CD14-positive monocyte (primary cell): Measurements from ENCODE around the gene GATA3. TPM values are rescaled to one million over a fixed set of nuclear protein-coding genes. Genes with fewer than 3 reads are reported as not detected.

Source experiments
- DNase-seq, 3 donors: peaks; one replicate each; pipeline ENCODE4 v3.0.0-alpha.2; 2011 to 2022
- H2AFZ ChIP-seq: 2 replicates; pipeline ENCODE4 v1.6.0; 2012; ENCODE audit warnings: mild to moderate bottlenecking, low read depth, low read length, inconsistent platforms; ENCODE audit not compliant: insufficient read depth, poor library complexity, severe bottlenecking
- H3K27ac ChIP-seq, 2 donors: 1 replicate in 1 of 2; 2 replicates in 1 of 2; pipeline ENCODE4 v1.5.1; 2012 to 2013; ENCODE audit warnings: low read length in 2 of 2, control low read depth in 1 of 2, inconsistent platforms in 1 of 2, low read depth in 1 of 2, mild to moderate bottlenecking in 1 of 2
- H3K27me3 ChIP-seq, 2 donors: one replicate each; pipeline versions ENCODE4 v1.6.0 to v1.6.1; 2011 to 2013; ENCODE audit warnings: low read length in 2 of 2; ENCODE audit not compliant: control insufficient read depth in 2 of 2, insufficient read depth in 2 of 2
- H3K36me3 ChIP-seq, 2 donors: replicated peaks in 1 of 2; 1 replicate in 1 of 2; 2 replicates in 1 of 2; pipeline versions ENCODE4 v1.5.1 to v1.6.1; 2012 to 2013; ENCODE audit warnings: low read length in 2 of 2, control low read depth in 1 of 2, inconsistent platforms in 1 of 2, mild to moderate bottlenecking in 1 of 2; ENCODE audit not compliant: insufficient read depth in 2 of 2, control insufficient read depth in 1 of 2
- H3K4me1 ChIP-seq, 2 donors: 1 replicate in 1 of 2; 2 replicates in 1 of 2; pipeline versions ENCODE4 v1.5.1 to v1.6.1; 2012 to 2013; ENCODE audit warnings: low read length in 2 of 2, control low read depth in 1 of 2, inconsistent platforms in 1 of 2, mild to moderate bottlenecking in 1 of 2, moderate library complexity in 1 of 2; ENCODE audit not compliant: insufficient read depth in 2 of 2, control insufficient read depth in 1 of 2
- H3K4me2 ChIP-seq: replicated peaks from 2 replicates; pipeline ENCODE3; 2012; ENCODE audit warnings: low read length, moderate library complexity, mild to moderate bottlenecking; ENCODE audit not compliant: poor library complexity, severe bottlenecking; ENCODE audit errors: extremely low read depth
- H3K4me3 ChIP-seq, 3 experiments: fragments of 200-600 bp in 1 of 3; sonication (generic) in 1 of 3; replicated peaks in 1 of 3; 1 replicate in 2 of 3; 2 replicates in 1 of 3; pipeline ENCODE4 v1.5.1; 2011 to 2013; ENCODE audit warnings: low read length in 3 of 3, mild to moderate bottlenecking in 3 of 3, control low read depth in 2 of 3, low read depth in 2 of 3, inconsistent platforms in 1 of 3, moderate library complexity in 1 of 3
- H3K79me2 ChIP-seq: 2 replicates; pipeline ENCODE4 v1.6.0; 2012; ENCODE audit warnings: mild to moderate bottlenecking, control low read depth, inconsistent platforms, low read length, moderate library complexity; ENCODE audit not compliant: insufficient read depth
- H3K9ac ChIP-seq: 2 replicates; pipeline ENCODE4 v1.6.0; 2017; ENCODE audit warnings: low read length, mild to moderate bottlenecking; ENCODE audit not compliant: insufficient read depth, poor library complexity, severe bottlenecking
- H3K9me3 ChIP-seq, 2 donors: replicated peaks in 1 of 2; 1 replicate in 1 of 2; 2 replicates in 1 of 2; pipeline versions ENCODE4 v1.5.1 to v1.6.1; 2012 to 2013; ENCODE audit warnings: low read length in 2 of 2, control low read depth in 1 of 2; ENCODE audit not compliant: control insufficient read depth in 1 of 2, insufficient read depth in 1 of 2
- H4K20me1 ChIP-seq: 2 replicates; pipeline ENCODE4 v1.6.0; 2012; ENCODE audit warnings: mild to moderate bottlenecking, low read length, control low read depth, moderate library complexity; ENCODE audit not compliant: insufficient read depth
- H3K27ac Mint-ChIP-seq, 7 donors: one replicate each; pipeline ENCODE4 v1.8.0; 2020; ENCODE audit warnings: mild to moderate bottlenecking in 7 of 7, mixed read lengths in 7 of 7, moderate library complexity in 6 of 7, inconsistent platforms in 2 of 7
- H3K27me3 Mint-ChIP-seq, 3 donors: one replicate each; pipeline ENCODE4 v1.8.0; 2021 to 2022; ENCODE audit warnings: low read depth in 3 of 3, mild to moderate bottlenecking in 3 of 3, mixed read lengths in 3 of 3, moderate library complexity in 3 of 3, inconsistent platforms in 1 of 3
- H3K36me3 Mint-ChIP-seq, 2 donors: one replicate each; pipeline ENCODE4 v1.8.0; 2020; ENCODE audit warnings: mixed read lengths in 2 of 2, inconsistent platforms in 1 of 2, mild to moderate bottlenecking in 1 of 2
- H3K4me1 Mint-ChIP-seq: one replicate; pipeline ENCODE4 v1.8.0; 2020; ENCODE audit warnings: mild to moderate bottlenecking, mixed read lengths
- H3K4me3 Mint-ChIP-seq, 2 donors: one replicate each; pipeline ENCODE4 v1.8.0; 2020; ENCODE audit warnings: mild to moderate bottlenecking in 2 of 2, mixed read lengths in 2 of 2, moderate library complexity in 1 of 2
- H3K9me3 Mint-ChIP-seq, 7 donors: one replicate each; pipeline ENCODE4 v1.8.0; 2020 to 2022; ENCODE audit warnings: mixed read lengths in 7 of 7, mild to moderate bottlenecking in 6 of 7, moderate library complexity in 6 of 7, inconsistent platforms in 2 of 7
- WGBS: methylation state at CpG from one replicate; pipeline ENCODE4 v1.1.5; 2013; ENCODE audit warnings: missing lambda C conversion rate; ENCODE audit not compliant: insufficient coverage; 5-methylcytosine and 5-hydroxymethylcytosine counted together
- intact Hi-C, 2 donors: fragments of 100-400 bp; cut with micrococcal nuclease; formaldehyde crosslinking; loops; one replicate each; pipeline versions ENCODE4 v1.15.0 to v1.15.1; 2023
- polyA plus RNA-seq, 3 donors: library from polyadenylated mRNA; depleted of rRNA in 1 of 3; unstranded in 2 of 3; stranded (reverse) in 1 of 3; fragments of 300-500 nt in 2 of 3; fragments of >200 nt in 1 of 3; fragmentation: Illumina TruSeq in 2 of 3; gene quantifications; 1 replicate in 2 of 3; 2 replicates in 1 of 3; pipeline ENCODE4 v1.2.3, GENCODE V29; 2012 to 2021
- TF ChIP-seq, protein P1 (sequence below): fragments of 200-600 bp; IDR thresholded peaks from one replicate; pipeline ENCODE4 v1.8.0; 2022; ENCODE audit warnings: antibody characterized with exemption, mild to moderate bottlenecking

Gene GATA3
- polyA plus RNA-seq, 3 donors: 0.07 to 0.08 TPM; not detected in 1

DNA sequence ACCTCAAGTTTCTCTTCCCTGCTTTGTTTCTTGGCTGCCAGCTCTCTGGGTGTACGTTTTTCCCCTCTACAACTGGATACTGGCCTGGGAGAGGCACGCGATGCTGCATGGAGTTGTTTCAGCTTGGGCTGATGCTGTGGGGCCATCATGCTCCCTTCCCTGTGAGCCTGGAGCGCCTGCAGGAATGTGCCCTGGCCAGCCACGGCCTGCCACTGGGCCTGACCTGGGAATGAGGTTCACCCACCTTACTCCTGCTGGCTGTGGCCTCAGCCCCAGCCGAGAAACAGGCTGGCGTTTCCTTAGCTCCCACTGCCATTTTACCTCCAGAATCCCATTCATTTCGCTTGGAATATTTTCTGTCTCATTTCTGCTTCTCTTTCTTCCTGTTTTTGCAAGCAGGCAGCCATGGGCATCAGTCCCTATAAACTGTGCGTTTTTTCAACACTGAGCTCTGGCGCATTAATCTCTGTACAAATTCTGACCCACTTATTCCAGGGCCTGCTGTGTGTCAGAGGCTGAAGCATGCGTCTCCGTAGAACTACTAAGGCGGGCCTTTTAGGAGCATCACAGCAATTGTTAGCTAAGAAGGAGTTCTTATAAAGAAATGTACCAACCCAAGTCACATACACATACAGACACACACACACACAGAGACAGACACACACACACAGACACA lies 57.9 kb downstream of the GATA3 start:
- H3K36me3 ChIP-seq: no peaks in the 10 kb centered on the region

GRCh38 chr10:8112942-8113442 lies 58.5 kb downstream of the GATA3 start:
- Mint-ChIP-seq H3K36me3 (no peaks in the 10 kb centered on the region), H3K27me3 (no peaks in the 10 kb centered on the region), H3K9me3 (no peaks in the 10 kb centered on the region), H3K4me1 (peaks cover 20% of the 10 kb centered on the region), H3K27ac (no peak overlapping the region), H3K4me3 (no peak overlapping the region)
- Histone ChIP-seq H3K27me3 (no peaks in the 10 kb centered on the region), H3K9me3 (no peaks in the 10 kb centered on the region), H3K4me1 (peaks cover 11 to 16% of the 10 kb centered on the region in 2 donors), H3K4me3 (no peak overlapping the region), H4K20me1 (no peaks in the 10 kb centered on the region), H3K27ac (no peak overlapping the region), H3K36me3 (no peaks in the 10 kb centered on the region), H3K4me2 (no peak overlapping the region), H3K9ac (no peak overlapping the region), H3K79me2 (no peaks in the 10 kb centered on the region), H2AFZ (no peak overlapping the region)
- no peak for DNase-seq
- intact Hi-C loops: no loop called here
- WGBS: 70% methylated on average over 4 of the region's 4 CpGs
- TF ChIP-seq, protein P1, sequence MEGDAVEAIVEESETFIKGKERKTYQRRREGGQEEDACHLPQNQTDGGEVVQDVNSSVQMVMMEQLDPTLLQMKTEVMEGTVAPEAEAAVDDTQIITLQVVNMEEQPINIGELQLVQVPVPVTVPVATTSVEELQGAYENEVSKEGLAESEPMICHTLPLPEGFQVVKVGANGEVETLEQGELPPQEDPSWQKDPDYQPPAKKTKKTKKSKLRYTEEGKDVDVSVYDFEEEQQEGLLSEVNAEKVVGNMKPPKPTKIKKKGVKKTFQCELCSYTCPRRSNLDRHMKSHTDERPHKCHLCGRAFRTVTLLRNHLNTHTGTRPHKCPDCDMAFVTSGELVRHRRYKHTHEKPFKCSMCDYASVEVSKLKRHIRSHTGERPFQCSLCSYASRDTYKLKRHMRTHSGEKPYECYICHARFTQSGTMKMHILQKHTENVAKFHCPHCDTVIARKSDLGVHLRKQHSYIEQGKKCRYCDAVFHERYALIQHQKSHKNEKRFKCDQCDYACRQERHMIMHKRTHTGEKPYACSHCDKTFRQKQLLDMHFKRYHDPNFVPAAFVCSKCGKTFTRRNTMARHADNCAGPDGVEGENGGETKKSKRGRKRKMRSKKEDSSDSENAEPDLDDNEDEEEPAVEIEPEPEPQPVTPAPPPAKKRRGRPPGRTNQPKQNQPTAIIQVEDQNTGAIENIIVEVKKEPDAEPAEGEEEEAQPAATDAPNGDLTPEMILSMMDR: no peak

More for the DNA sequence above, 57.9 kb downstream of the GATA3 start:
- Histone ChIP-seq H3K9ac (no peak overlapping the region), H3K27me3 (no peaks in the 10 kb centered on the region), H3K4me2 (no peak overlapping the region), H2AFZ (no peak overlapping the region), H3K4me1 (peaks cover 11 to 16% of the 10 kb centered on the region in 2 donors), H3K9me3 (no peaks in the 10 kb centered on the region), H4K20me1 (no peaks in the 10 kb centered on the region), H3K27ac (no peak overlapping the region), H3K79me2 (no peaks in the 10 kb centered on the region), H3K4me3 (no peak overlapping the region)
- DNase-seq: no peak
- TF ChIP-seq, protein P1: no peak
- no peaks in the 10 kb centered on the region for H3K27me3 Mint-ChIP-seq
- H3K9me3 Mint-ChIP-seq: no peaks in the 10 kb centered on the region
- no peaks in the 10 kb centered on the region for H3K36me3 Mint-ChIP-seq
- intact Hi-C loops: no loop called here
- no peak overlapping the region for H3K4me3 Mint-ChIP-seq
- no peak overlapping the region for H3K27ac Mint-ChIP-seq
- peaks cover 20% of the 10 kb centered on the region for H3K4me1 Mint-ChIP-seq
- 90% methylated on average over 6 of the region's 13 CpGs for WGBS
